HepG2 (cell line): Measurements from ENCODE around the gene NCOA3. TPM values are rescaled to one million over a fixed set of nuclear protein-coding genes. Genes with fewer than 3 reads are reported as not detected.

ENCODE experiments used
- HMGA1 ChIP-seq: sonication (generic); formaldehyde crosslinking; conservative IDR thresholded peaks from 2 replicates; pipeline ENCODE4 v1.4.0; 2020; ENCODE audit warnings: missing genetic modification reagents
- HNF4A ChIP-seq: sonication (generic); formaldehyde crosslinking; IDR thresholded peaks from 2 replicates; pipeline ENCODE4 v1.4.0; 2020; ENCODE audit warnings: missing genetic modification reagents
- KLF11 ChIP-seq: IDR thresholded peaks from 2 replicates; pipeline ENCODE4 v1.6.1; 2016; ENCODE audit warnings: missing compliant biosample characterization
- MED13 ChIP-seq: sonication (generic); formaldehyde crosslinking; IDR thresholded peaks from 2 replicates; pipeline ENCODE4 v1.5.0; 2020; ENCODE audit warnings: missing genetic modification reagents
- MXI1 ChIP-seq: IDR thresholded peaks from 3 replicates; pipeline ENCODE4 v1.6.1; 2012; ENCODE audit warnings: low read depth, low read length, inconsistent platforms, borderline replicate concordance
- PAX8 ChIP-seq: sonication (generic); formaldehyde crosslinking; IDR thresholded peaks from 2 replicates; pipeline ENCODE4 v1.8.0; 2022; ENCODE audit warnings: mild to moderate bottlenecking, missing genetic modification reagents, borderline replicate concordance
- SNAPC5 ChIP-seq: sonication (generic); formaldehyde crosslinking; IDR thresholded peaks from 2 replicates; pipeline ENCODE4 v1.8.1; 2023; ENCODE audit warnings: mild to moderate bottlenecking, missing genetic modification reagents, borderline replicate concordance
- STAT6 ChIP-seq: sonication (generic); formaldehyde crosslinking; IDR thresholded peaks from 2 replicates; pipeline ENCODE4 v1.4.0; 2020; ENCODE audit warnings: missing genetic modification reagents, mild to moderate bottlenecking, borderline replicate concordance
- TSC22D2 ChIP-seq: sonication (generic); formaldehyde crosslinking; IDR thresholded peaks from 2 replicates; pipeline ENCODE4 v1.5.1; 2020; ENCODE audit warnings: missing genetic modification reagents, mild to moderate bottlenecking, borderline replicate concordance
- ZBTB20 ChIP-seq: sonication (generic); formaldehyde crosslinking; IDR thresholded peaks from 2 replicates; pipeline ENCODE4 v1.8.1; 2023; ENCODE audit warnings: missing genetic modification reagents, low read depth, mild to moderate bottlenecking, borderline replicate concordance
- ZNF260 ChIP-seq: sonication (generic); formaldehyde crosslinking; IDR thresholded peaks from 2 replicates; pipeline ENCODE4 v1.4.0; 2020; ENCODE audit warnings: missing genetic modification reagents, low read depth, mild to moderate bottlenecking, borderline replicate concordance
- ZNF432 ChIP-seq: sonication (generic); formaldehyde crosslinking; IDR thresholded peaks from 2 replicates; pipeline ENCODE4 v1.5.0; 2020; ENCODE audit warnings: missing genetic modification reagents, mild to moderate bottlenecking, borderline replicate concordance
- ZNF567 ChIP-seq: sonication (generic); formaldehyde crosslinking; IDR thresholded peaks from 2 replicates; pipeline ENCODE4 v1.8.1; 2023; ENCODE audit warnings: mild to moderate bottlenecking, missing genetic modification reagents, borderline replicate concordance
- ZNF782 ChIP-seq: sonication (generic); formaldehyde crosslinking; IDR thresholded peaks from 2 replicates; pipeline ENCODE4 v1.4.0; 2020; ENCODE audit warnings: missing genetic modification reagents, mild to moderate bottlenecking, borderline replicate concordance
- polyA plus RNA-seq, 8 experiments: library from polyadenylated mRNA; depleted of rRNA in 3 of 8; stranded (reverse) in 7 of 8; unstranded in 1 of 8; fragments of >200 nt; fragmentation: Illumina TruSeq in 4 of 8; extraction: Trizol in 4 of 8; gene quantifications; 2 replicates each; pipeline versions ENCODE4 v1.2.1 to v1.2.3, GENCODE V29; 2011 to 2016; ENCODE audit warnings: low read depth in 4 of 8, missing spikeins in 1 of 8, mixed read lengths in 1 of 8; ENCODE audit not compliant: insufficient read depth in 1 of 8
- total RNA-seq, 5 experiments: library from RNA; depleted of rRNA; stranded (reverse); fragments of >200 nt; fragmentation: Illumina TruSeq; extraction: Trizol; gene quantifications; 2 replicates each; pipeline ENCODE4 v1.2.3, GENCODE V29; 2016; ENCODE audit warnings: low read depth in 1 of 5
- TF ChIP-seq, protein P1 (sequence below): sonication (generic); formaldehyde crosslinking; IDR thresholded peaks from 2 replicates; pipeline ENCODE4 v1.9.0; 2021; ENCODE audit warnings: missing genetic modification reagents, borderline replicate concordance
- TF ChIP-seq, protein P2 (sequence below): sonication (generic); formaldehyde crosslinking; conservative IDR thresholded peaks from 2 replicates; pipeline ENCODE4 v1.5.0; 2020; ENCODE audit warnings: missing genetic modification reagents
- TF ChIP-seq, protein P3 (sequence below): sonication (generic); formaldehyde crosslinking; IDR thresholded peaks from 2 replicates; pipeline ENCODE4 v1.5.0; 2020; ENCODE audit warnings: missing genetic modification reagents
- TF ChIP-seq, protein P4 (sequence below): sonication (generic); formaldehyde crosslinking; conservative IDR thresholded peaks from 2 replicates; pipeline ENCODE4 v1.4.0; 2020; ENCODE audit warnings: mild to moderate bottlenecking, missing genetic modification reagents, moderate library complexity

The NCOA3 gene
- total and polyA plus RNA-seq, 2 of the 13 experiments (the other 11 are each of a cell fraction or from before 2014, with no cell fraction given): 35.0 to 56.8 TPM

- TF ChIP-seq, protein P1, sequence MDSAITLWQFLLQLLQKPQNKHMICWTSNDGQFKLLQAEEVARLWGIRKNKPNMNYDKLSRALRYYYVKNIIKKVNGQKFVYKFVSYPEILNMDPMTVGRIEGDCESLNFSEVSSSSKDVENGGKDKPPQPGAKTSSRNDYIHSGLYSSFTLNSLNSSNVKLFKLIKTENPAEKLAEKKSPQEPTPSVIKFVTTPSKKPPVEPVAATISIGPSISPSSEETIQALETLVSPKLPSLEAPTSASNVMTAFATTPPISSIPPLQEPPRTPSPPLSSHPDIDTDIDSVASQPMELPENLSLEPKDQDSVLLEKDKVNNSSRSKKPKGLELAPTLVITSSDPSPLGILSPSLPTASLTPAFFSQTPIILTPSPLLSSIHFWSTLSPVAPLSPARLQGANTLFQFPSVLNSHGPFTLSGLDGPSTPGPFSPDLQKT (CRISPR knock-in tag): no peak
- no peak for TF ChIP-seq PAX8 (CRISPR knock-in tag)
- TF ChIP-seq KLF11 (CRISPR knock-in tag): no peak
- TF ChIP-seq, protein P2, sequence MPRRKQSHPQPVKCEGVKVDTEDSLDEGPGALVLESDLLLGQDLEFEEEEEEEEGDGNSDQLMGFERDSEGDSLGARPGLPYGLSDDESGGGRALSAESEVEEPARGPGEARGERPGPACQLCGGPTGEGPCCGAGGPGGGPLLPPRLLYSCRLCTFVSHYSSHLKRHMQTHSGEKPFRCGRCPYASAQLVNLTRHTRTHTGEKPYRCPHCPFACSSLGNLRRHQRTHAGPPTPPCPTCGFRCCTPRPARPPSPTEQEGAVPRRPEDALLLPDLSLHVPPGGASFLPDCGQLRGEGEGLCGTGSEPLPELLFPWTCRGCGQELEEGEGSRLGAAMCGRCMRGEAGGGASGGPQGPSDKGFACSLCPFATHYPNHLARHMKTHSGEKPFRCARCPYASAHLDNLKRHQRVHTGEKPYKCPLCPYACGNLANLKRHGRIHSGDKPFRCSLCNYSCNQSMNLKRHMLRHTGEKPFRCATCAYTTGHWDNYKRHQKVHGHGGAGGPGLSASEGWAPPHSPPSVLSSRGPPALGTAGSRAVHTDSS (CRISPR knock-in tag): no peak
- TF ChIP-seq ZNF260: no peak
- TF ChIP-seq ZBTB20 (CRISPR knock-in tag): peak; percentile 28; the same call in 1 of the 2 replicates
- no peak for TF ChIP-seq ZNF567
- TF ChIP-seq, protein P3, sequence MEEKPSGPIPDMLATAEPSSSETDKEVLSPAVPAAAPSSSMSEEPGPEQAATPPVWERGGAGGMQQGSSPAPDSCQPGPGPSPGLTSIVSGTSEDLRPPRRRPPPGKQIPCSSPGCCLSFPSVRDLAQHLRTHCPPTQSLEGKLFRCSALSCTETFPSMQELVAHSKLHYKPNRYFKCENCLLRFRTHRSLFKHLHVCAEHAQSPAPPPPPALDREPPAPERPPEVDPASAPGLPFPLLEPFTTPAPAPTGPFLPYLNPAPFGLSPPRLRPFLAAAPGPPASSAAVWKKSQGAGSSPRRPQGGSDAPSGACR (CRISPR knock-in tag): no peak
- TF ChIP-seq SNAPC5 (CRISPR knock-in tag): no peak; the same call in 1 of the 2 replicates
- no peak for TF ChIP-seq MED13 (CRISPR knock-in tag)
- no peak for TF ChIP-seq ZNF782 (CRISPR knock-in tag)
- TF ChIP-seq TSC22D2: no peak
- 0 out of 2 replicates have a peak, but pooled peaks have one; percentile 39 for TF ChIP-seq ZNF432 (CRISPR knock-in tag)
- TF ChIP-seq, protein P4, sequence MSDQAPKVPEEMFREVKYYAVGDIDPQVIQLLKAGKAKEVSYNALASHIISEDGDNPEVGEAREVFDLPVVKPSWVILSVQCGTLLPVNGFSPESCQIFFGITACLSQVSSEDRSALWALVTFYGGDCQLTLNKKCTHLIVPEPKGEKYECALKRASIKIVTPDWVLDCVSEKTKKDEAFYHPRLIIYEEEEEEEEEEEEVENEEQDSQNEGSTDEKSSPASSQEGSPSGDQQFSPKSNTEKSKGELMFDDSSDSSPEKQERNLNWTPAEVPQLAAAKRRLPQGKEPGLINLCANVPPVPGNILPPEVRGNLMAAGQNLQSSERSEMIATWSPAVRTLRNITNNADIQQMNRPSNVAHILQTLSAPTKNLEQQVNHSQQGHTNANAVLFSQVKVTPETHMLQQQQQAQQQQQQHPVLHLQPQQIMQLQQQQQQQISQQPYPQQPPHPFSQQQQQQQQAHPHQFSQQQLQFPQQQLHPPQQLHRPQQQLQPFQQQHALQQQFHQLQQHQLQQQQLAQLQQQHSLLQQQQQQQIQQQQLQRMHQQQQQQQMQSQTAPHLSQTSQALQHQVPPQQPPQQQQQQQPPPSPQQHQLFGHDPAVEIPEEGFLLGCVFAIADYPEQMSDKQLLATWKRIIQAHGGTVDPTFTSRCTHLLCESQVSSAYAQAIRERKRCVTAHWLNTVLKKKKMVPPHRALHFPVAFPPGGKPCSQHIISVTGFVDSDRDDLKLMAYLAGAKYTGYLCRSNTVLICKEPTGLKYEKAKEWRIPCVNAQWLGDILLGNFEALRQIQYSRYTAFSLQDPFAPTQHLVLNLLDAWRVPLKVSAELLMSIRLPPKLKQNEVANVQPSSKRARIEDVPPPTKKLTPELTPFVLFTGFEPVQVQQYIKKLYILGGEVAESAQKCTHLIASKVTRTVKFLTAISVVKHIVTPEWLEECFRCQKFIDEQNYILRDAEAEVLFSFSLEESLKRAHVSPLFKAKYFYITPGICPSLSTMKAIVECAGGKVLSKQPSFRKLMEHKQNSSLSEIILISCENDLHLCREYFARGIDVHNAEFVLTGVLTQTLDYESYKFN (CRISPR knock-in tag): no peak
- TF ChIP-seq STAT6: no peak
- TF ChIP-seq HMGA1 (CRISPR knock-in tag): no peak
- TF ChIP-seq HNF4A (CRISPR knock-in tag): no peak
- TF ChIP-seq MXI1: no peak
These were observed 176.2 kb downstream of the NCOA3 start (continued) for GRCh38 chr20:47677635-47678453.
